HG03521 (cell line): ENCODE measurements around the gene WNT7A.
"Not testable (repeated sequence)": the region's sequence is repeated elsewhere in the genome, so short reads cannot be mapped to it uniquely, and the experiment has no call there.

Source experiments
- ATAC-seq: cut with Tn5 transposase; IDR thresholded peaks from one replicate; pipeline ENCODE4 v1.9.1; 2021; ENCODE audit warnings: mild to moderate bottlenecking, moderate library complexity; ENCODE audit not compliant: unreplicated experiment

Gene WNT7A

GRCh38 chr3:13866041-13866965 lies 13.6 kb downstream of the WNT7A start:
- no peak for ATAC-seq

- ATAC-seq: no peak
These were observed 14.3 kb downstream of the WNT7A start for GRCh38 chr3:13865581-13865980.

- no peak for ATAC-seq
These were observed 14.8 kb downstream of the WNT7A start for GRCh38 chr3:13865106-13865505.

GRCh38 chr3:13863965-13864595 lies 15.8 kb downstream of the WNT7A start:
- ATAC-seq: no peak

GRCh38 chr3:13863382-13863952 lies 16.4 kb downstream of the WNT7A start:
- no peak for ATAC-seq

GRCh38 chr3:13861461-13861860 lies 18.4 kb downstream of the WNT7A start:
- ATAC-seq: no peak

GRCh38 chr3:13860001-13860400 lies 19.9 kb downstream of the WNT7A start:
- ATAC-seq: no peak

GRCh38 chr3:13858768-13859520 lies 20.9 kb downstream of the WNT7A start:
- ATAC-seq: no peak

GRCh38 chr3:13857702-13858380 lies 22.0 kb downstream of the WNT7A start:
- ATAC-seq: no peak

GRCh38 chr3:13856628-13857027 lies 23.2 kb downstream of the WNT7A start:
- not testable (repeated sequence) for ATAC-seq

GRCh38 chr3:13856006-13856405 lies 23.9 kb downstream of the WNT7A start:
- no peak for ATAC-seq

- no peak for ATAC-seq
These were observed 25.4 kb downstream of the WNT7A start for GRCh38 chr3:13854492-13854891.

GRCh38 chr3:13853978-13854296 lies 25.9 kb downstream of the WNT7A start:
- ATAC-seq: no peak

- no peak for ATAC-seq
These were observed 26.5 kb downstream of the WNT7A start for GRCh38 chr3:13853256-13853977.

- no peak for ATAC-seq
These were observed 27.2 kb downstream of the WNT7A start for GRCh38 chr3:13852638-13853009.

GRCh38 chr3:13851997-13852637 lies 27.8 kb downstream of the WNT7A start:
- no peak for ATAC-seq

- ATAC-seq: no peak
These were observed 28.6 kb downstream of the WNT7A start for GRCh38 chr3:13851091-13851849.

- no peak for ATAC-seq
These were observed 29.5 kb downstream of the WNT7A start for GRCh38 chr3:13850161-13850945.
